Colon (tissue), 2 donors: ENCODE results near the gene CAPN10.

Experiments
- FAIRE-seq: peaks from 2 replicates; lab custom pipeline; 2012; peaks lifted over from hg19 to GRCh38; lab: Jason Lieb, UNC
- donor health status: control.
- donor health status: control.

Gene CAPN10

GRCh38 chr2:240638512-240639160, 52.1 kb downstream of the CAPN10 start:
- FAIRE-seq, result no peak

GRCh38 chr2:240639566-240639965, 53.0 kb downstream of the CAPN10 start:
- FAIRE-seq, result no peak

GRCh38 chr2:240640939-240641338, 54.4 kb downstream of the CAPN10 start:
- no peak for FAIRE-seq

GRCh38 chr2:240642061-240642805, 55.7 kb downstream of the CAPN10 start:
- FAIRE-seq, result no peak

GRCh38 chr2:240642806-240643092, 56.2 kb downstream of the CAPN10 start:
- no peak for FAIRE-seq

GRCh38 chr2:240643093-240643810, 56.7 kb downstream of the CAPN10 start:
- FAIRE-seq, result no peak

GRCh38 chr2:240643811-240644150, 57.2 kb downstream of the CAPN10 start:
- no peak for FAIRE-seq

- FAIRE-seq, result no peak
These were observed 57.7 kb downstream of the CAPN10 start for GRCh38 chr2:240644171-240644651.

- no peak for FAIRE-seq
These were observed 58.3 kb downstream of the CAPN10 start for GRCh38 chr2:240644859-240645301.

- no peak for FAIRE-seq
These were observed 58.8 kb downstream of the CAPN10 start for GRCh38 chr2:240645346-240645745.

- FAIRE-seq, result no peak
These were observed 59.3 kb downstream of the CAPN10 start for GRCh38 chr2:240645801-240646175.

- FAIRE-seq, result no peak
These were observed 59.8 kb downstream of the CAPN10 start for GRCh38 chr2:240646176-240646899.

- FAIRE-seq, result no peak
These were observed 60.5 kb downstream of the CAPN10 start for GRCh38 chr2:240646900-240647502.

GRCh38 chr2:240647503-240648154, 61.1 kb downstream of the CAPN10 start:
- no peak for FAIRE-seq

- FAIRE-seq, result no peak
These were observed 61.7 kb downstream of the CAPN10 start for GRCh38 chr2:240648155-240648649.
